Measurements from ENCODE around the gene ACTMAP.
"Not testable (repeated sequence)": the region's sequence is repeated elsewhere in the genome, so short reads cannot be mapped to it uniquely, and the experiment has no call there.

The ACTMAP gene

DNA sequence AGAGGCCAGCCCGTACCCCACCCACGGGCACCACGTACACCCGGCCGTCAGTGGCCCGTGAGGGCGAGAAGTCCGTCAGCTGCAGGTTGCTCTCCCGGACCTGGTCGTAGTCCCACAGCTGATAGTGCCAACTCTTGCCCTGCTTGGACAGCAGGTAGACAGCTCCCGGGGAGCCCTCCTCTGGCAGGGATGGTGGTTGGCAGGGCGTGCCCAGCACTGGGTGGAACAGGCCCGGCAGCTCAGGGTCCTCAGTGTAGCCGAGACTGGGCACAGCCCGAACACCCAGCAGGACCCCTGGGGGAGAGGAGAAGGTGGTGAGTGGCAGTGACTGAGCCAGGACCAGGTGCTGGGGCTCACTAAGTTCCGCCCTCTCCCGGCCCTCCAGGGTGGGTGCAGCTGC, 7.8 kb downstream of the ACTMAP start:
- no peak for DNase-seq

DNA sequence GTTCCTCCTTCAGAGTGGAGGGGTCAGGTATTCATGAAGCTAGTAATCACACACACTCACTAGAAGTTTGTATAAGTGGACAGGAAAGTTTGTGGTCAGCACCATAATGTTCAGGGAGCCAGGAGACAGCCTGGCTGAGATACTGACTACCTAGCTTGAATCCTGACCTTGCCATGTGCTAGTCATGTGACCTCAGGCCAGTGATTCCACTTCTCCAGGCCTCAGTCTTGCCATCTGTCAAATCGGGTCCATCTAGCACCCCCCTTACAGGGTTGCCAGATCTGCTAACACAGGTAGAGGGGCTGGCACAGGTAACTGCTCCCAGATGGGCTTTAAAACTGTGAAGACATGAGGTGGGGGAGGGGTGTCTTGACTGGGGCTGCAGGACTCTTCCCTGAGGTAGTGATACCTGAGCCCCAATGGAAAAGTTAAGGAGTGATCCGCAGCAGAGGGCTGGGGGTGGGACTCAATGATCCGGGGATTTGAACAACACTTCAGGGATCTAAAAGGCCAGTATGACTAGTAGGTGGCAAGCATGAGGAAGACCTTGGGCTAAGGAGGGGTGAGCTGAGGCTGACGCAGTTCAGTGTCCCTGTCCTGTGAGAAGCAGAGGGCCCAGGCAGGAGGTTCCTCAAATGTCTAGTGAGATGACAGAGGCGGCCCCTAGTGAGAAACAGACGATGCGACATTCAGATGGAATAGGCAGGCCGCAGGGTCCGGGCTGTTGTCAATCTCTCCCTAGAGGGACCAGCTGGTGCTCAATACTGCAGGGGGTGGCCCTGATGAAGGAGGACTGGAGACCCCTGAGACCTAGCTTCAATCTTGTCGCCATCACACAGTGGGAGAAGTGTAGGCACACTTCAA, 8.5 kb downstream of the ACTMAP start:
- DNase-seq: no peak

DNA sequence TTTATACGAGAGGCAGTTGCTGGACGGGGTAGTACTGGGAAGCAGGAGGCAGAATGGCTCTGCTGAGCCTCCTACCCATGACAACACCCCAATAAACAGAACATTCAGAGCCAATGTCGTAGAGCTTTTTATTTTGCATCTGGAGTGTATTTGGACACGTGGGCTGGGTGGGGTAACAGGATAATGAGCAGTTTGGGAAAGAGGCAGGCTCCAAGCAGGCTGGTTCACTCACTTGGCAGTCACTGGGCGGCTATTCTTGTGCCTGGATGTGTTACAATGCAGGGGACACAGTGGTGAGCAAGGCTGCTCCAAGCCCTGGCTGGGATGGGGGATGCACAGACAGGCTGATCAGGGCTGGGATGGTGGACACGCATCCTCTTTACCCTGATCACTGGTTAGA, 9.5 kb downstream of the ACTMAP start:
- no peak for DNase-seq

DNA sequence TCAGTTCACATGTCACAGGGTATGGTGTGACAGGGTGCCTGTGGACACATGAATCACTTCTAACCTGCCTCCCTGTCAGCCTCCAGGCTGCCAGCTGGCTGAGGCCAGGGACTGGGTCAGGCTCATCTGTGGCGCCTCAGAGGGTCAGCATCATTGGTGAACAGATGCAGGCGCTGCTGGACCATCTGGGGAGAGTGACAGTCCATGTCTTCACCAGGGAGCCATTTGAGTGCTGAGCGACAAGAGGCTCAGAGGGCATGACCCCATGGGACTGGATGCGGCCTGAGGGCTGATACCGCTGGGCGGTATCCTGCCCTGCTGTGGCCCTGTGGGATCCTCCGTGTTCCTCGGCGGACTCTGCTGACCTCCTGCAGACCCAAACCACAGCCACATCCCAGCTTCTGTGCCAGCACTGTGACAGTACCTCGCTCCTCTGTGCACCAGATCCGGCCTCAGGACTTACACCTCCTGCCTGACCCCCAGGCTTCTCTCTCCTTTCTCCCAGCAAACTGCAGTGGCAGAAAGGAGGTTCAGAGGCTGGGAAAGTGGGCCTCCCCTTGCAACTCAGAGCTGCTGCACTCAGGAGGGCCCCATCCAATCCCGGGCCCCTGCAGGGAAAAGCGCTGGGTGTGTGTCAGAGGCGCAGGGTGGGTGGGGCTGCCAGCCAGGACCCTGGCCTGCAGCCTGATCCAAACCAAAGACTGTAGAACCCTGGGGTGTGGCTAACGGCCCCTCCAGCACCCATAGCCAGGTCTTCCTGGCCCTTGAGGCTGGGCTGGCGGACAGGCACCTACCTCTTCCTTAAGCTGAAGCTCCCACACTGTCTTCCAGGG, 10.2 kb downstream of the ACTMAP start:
- DNase-seq: no peak

DNA sequence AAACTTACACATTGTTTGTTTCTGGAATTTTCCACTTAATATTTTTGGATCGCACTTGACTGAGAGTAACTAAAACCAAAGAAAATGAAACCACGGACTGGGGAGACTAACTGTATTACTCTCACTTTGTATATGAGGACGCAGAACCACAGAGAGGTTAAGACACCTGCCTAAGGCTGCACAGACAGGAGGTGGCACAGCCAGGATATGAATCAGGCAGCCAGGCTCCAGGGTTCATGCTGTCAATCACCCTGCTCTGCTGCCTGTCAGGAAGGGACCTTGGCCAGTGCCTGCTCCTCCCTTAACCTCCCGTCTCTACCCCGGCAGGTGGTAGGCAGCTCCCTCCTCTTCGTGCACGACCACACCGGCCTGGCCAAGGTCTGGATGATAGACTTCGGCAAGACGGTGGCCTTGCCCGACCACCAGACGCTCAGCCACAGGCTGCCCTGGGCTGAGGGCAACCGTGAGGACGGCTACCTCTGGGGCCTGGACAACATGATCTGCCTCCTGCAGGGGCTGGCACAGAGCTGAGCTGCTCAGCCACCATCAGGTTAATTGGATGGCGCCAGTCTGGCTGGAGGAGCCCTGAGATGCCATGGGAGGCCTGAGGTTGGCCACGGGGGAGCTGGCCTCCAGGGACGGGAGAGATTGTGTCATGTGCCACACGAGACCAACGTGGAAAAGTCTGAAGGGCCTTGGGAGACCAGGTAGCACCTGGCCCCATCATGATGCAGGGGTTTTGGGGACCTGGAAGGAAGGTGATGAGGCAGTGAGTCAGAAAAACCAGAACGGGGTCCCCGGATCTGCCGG, 11.0 kb downstream of the ACTMAP start:
- DNase-seq: no peak

DNA sequence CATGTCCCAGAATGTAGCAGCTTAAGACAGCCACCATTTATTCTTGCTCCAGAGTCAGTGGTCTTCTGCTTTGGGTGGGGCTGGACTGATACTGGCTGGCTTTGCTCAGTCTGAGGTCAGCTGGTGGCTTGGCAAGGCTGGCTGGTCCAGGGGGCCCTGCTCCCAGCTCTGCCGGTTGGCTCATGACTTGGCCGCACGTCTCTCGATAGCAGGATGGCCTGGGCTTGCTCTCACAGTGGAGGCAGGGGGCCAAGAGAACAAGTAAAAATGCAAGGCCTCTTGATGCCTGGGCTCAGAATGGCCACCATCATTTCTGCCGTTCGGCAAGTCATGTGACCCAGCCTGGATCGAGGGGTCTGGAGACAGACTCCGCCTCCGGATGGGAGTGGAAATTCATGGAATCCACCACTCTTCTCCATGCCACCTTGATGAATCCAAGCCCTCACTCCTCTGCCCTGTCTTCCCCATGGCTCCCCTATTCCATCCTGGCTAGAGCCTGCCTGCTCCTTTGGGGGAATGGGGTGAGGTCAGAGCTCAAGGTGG, 13.1 kb downstream of the ACTMAP start:
- DNase-seq: no peak

DNA sequence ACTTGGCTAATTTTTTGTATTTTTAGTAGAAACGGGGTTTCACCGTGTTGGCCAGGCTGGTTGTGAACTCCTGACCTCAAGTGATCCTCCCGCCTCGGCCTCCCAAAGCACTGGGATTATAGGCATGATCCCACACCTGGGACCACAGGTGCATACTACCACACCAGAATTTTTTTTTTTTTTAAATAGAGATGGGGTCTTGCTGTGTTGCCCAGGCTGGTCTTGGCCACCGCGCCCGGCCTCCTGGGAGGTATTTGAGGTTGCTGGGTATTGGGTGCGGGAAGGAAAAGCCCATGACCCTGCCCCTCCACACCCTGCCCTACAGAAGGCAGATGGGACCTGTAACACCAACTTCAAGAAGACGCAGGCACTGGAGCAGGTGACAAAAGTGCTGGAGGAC, 13.6 kb downstream of the ACTMAP start:
- DNase-seq: no peak

DNA sequence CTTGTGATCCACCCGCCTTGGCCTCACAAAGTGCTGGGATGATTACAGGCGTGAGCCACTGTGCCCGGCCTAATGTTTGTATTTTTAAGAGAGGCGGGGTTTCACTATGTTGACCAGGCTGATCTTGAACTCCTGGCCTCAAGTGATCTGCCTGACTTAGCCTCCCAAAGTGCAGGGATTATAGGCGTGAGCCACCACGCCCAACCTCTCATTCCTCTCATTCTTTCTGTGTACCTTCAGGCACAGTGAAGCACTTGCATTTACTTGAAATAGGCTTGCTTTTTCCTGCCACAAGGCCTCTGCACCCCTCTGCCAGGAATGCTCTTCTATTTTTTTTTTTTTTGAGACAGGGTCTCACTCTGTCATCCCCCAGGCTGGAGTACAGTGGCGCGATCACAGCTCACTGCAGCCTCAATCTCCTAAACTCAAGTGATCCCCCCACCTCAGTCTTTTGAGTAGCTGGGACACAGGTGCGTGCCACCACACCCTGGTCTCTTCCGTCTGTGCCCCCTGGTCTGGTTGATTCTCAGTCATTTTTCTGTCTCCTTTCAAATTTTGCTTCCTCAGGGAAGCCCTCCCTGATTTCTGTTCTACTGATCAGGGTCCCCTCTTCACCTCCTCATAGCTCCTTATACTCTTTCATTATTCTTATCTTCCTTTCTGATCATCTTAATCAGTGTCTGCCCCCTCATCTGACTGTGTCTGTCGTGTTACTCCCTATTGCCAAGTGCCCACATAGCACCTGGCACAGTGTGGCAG, 15.1 kb downstream of the ACTMAP start:
- no peak for DNase-seq

DNA sequence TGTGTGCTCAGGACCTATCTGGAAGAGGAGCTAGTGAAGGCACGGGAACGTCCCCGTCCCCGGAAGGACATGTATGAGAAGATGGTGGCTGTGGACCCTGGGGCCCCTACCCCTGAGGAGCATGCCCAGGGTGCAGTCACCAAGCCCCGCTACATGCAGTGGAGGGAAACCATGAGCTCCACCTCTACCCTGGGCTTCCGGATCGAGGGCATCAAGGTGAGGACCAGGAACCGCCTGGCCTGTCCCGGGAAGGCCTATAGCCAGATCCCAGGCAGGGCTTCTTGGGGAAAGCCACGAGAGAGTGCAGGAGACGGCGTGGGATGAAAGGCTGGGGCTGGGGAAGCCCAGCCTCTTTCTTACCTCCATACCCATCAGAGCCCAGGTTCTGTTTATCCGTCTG, 17.1 kb downstream of the ACTMAP start:
- DNase-seq: no peak

DNA sequence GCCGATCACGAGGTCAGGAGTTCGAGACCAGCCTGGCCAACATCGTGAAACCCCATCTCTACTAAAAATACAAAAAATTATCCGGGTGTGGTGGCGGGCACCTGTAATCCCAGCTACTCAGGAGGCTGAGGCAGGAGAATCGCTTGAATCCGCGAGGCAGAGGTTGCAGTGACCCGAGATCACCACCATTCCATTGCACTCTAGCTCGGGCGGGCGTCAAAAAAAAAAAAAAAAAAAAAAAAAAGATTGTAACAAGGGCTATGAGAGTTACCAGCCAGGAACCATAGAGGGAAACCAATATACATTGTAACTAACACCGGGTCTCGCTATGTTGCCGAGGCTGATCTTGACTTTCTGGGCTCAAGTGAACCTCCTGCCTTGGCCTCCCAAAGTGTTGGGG, 18.0 kb downstream of the ACTMAP start:
- not testable (repeated sequence) for DNase-seq

DNA sequence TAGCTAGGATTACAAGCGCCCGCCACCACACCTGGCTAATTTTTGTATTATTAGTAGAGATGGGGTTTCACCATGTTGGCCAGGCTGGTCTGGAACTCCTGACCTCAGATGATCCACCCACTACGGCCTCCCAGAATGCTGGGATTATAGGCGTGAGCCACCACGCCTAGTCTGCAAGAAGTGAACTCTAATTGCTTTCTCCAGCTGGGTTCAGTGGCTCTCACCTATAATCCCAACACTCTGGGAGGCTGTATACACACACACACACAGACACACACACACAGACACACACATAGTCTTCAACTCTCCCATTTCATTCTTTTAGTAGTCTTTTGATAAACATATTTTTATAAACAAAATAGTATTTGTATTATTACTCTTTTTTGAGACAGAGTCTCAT, 20.2 kb downstream of the ACTMAP start:
- not testable (repeated sequence) for DNase-seq

DNA sequence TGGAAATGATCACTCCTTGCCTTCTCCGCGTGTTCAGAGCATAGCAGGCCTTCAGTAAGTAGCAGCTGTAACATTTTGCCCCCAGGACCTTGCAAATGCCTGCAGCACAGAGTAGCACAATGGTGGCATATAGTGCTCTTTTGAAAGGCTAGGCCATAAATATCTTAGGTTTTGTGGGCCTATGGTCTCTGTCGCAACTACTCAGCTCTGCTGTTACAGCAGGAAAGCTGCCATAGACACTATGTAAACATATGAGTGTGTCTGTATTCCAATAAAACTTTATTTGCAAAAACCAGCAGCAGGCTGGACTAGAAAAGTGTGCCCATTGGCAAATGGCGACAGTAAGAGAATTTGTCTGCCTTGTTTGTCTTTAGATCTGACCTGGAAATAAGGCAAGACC, 24.0 kb downstream of the ACTMAP start:
- no peak for DNase-seq

DNA sequence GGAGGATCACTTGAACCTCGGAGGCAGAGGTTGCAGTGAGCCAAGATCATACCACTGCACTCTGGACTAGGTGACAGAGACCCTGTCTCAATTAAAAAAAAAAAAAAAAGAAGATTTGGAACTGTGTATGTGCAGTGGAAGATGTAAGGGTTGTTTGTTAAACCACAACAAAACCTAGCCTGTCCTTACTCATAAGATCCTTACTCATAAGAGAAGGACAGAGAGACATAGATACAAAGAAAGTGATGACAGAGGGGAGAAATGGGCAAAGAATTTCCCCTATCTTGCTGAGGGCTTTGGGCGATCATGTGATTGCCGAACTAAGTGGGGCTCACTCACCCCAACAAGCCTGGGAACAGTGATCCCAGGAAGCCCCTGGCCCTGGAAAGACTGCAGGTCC, 25.4 kb downstream of the ACTMAP start:
- no peak for DNase-seq

DNA sequence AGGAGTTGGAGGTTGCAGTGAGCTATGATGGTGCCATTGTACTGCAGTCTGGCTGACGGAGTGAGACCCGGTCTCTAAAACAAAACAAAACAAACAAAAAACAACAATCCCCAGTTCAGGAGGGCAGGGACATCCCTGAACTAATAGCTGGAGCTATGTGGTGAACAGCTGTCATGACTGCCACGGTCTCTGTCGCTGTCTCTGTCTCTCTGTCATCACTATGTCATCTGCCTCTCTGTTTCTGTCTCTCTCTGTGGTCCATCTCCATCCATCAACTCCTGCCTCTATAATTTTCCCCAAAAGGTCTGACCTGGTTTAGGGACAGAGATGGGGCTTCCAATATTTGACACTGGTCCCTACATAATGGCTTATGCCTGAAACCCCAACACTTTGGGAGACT, 26.0 kb downstream of the ACTMAP start:
- DNase-seq: no peak

DNA sequence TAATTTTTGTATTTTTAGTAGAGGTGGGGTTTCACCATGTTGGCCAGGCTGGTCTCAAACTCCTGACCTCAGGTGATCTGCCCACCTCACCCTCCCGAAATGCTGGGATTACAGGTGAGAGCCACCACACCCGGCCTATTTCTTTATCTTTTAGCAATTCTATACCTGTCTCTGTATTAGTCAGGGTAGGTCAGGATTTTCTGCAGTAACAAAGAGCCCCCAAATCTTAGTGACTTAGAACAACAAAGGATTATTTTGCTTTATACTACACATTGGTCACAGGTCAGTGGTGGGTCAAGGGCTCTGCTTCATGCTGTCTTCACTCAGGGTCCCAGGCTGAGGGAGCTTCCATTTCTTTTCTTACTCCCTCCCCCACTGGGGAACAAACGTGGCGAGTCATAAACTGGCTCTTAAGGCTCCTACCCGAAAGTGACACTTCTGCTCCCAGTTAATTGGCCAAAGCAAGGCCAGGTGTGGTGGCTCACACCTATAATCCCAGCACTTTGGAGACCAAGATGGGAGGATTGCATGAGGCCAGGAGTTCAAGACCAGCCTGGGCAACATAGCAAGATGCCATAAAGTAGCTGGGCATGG, 26.5 kb downstream of the ACTMAP start:
- DNase-seq: no peak

DNA sequence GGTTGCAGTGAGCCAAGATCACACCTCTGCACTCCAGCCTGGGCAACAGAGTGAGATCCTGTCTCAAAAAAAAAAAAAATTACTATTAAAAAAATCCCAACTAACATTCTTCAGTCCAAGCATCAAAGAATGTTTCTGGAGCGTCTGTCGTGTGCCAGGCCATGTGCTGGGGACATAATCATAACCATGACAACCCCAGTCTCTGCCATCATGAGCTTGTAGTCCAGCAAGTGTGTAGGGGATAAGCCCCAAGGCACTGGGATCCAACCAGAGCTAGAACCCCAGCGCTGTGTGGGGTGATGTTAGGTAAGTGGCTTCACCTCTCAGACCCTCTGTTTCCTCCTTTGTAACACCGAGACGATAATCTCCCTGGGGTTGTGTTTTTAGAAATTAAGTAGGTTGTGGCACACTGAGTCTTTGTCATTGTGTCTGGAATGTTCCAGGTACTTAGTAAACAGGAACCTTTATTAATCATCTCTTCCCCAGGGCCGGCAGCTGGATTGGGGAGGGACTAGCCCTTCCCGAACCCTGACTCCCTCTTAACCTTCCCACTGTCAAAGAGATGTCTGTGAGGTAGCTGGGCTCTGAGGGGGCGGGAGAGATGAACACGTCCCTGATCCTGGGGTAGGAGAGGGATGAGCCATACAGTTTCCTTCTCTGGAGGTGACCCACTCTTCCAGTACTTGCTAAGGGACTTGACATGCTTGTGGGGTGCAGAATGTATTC, 28.2 kb downstream of the ACTMAP start:
- DNase-seq: no peak

DNA sequence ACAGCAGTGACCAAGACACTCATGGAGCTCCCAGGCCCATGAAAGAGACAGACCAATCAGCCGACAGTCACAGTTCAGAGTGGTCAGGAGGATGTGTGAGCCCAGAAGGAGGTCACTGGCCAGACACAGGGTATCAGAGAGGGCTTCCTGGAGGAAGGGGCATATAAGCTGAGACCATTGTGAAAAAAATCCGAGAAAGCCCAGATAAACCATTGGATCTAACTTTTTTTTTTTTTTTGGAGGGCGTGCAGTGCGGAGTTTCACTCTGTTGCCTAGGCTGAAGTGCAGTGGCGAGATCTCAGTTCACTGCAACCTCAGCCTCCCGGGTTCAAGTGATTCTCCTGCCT, 29.2 kb downstream of the ACTMAP start:
- DNase-seq: no peak

DNA sequence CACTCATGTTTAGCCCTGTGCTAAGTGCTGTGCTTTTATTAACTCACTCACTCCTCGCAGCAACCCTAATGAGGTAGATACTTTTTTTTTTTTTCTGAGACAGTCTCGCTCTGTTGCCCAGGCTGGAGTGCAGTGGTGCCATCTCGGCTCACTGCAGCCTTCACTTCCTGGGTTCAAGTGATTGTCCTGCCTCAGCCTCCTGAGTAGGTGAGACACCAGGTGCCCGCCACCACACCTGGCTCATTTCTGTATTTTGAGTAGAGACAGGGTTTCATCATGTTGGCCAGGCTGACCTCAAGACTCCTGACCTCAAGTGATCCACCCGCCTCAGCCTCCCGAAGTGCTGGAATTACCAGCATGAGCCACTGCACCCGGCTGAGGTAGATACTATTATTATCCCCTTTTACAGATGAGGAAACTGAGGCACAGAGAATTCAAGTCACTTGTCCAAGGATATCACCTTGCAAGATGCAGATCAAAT, 30.8 kb downstream of the ACTMAP start:
- no peak for DNase-seq

DNA sequence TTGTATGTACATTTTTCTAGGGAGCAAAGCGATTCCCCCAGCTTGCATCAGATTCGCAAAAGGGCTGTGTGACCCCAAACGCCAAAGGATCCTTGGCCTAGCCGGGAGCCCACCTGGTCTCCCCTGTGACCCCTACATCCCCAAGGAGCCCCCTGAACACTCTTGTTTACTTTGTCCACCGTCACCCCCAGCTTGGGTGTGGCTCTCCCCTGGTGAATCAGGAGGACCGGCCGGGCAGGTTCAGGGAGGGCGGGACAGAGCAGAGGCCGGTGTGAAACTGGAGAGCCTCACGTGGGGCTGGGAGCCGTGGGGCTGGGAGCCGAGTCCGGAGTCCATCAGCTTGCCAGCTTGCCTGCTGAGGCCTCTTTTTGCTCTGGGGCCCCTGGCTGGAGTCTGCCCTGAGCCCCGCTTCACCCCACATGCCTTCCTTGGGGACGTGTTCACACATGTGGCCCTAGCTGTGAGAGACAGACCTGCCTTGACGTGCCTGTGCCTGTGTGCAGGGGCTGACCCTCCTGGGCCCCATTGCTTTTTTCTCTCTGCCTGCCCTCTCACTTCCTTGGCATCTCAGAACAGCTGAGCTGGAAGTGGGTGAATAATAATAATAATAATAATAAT, 31.4 kb downstream of the ACTMAP start:
- peak in 1 of 2 experiments; percentile 16 for DNase-seq

Measured in SHP77 (cell line).